ENCODE measurements around the gene CSNK2A1.
"Not testable (repeated sequence)": the region's sequence is repeated elsewhere in the genome, so short reads cannot be mapped to it uniquely, and the experiment has no call there.

The CSNK2A1 gene

GRCh38 chr20:480044-480443 lies 63.5 kb downstream of the CSNK2A1 start:
- no peak overlapping the region for H3K27ac ChIP-seq
- no peaks in the 10 kb centered on the region for H3K4me1 ChIP-seq (ENCODE audit: control insufficient read depth in 1 of 2, insufficient read depth in 1 of 2, low read depth in 1 of 2, low read length in 1 of 2)
- H3K4me3 ChIP-seq (ENCODE audit: low read depth in 1 of 2, low read length in 1 of 2) = no peak overlapping the region
- H3K36me3 ChIP-seq = peaks cover 40% of the 10 kb centered on the region
- H3K9me3 ChIP-seq = no peaks in the 10 kb centered on the region
- H3K27me3 ChIP-seq = no peaks in the 10 kb centered on the region
- TF ChIP-seq, protein P1, sequence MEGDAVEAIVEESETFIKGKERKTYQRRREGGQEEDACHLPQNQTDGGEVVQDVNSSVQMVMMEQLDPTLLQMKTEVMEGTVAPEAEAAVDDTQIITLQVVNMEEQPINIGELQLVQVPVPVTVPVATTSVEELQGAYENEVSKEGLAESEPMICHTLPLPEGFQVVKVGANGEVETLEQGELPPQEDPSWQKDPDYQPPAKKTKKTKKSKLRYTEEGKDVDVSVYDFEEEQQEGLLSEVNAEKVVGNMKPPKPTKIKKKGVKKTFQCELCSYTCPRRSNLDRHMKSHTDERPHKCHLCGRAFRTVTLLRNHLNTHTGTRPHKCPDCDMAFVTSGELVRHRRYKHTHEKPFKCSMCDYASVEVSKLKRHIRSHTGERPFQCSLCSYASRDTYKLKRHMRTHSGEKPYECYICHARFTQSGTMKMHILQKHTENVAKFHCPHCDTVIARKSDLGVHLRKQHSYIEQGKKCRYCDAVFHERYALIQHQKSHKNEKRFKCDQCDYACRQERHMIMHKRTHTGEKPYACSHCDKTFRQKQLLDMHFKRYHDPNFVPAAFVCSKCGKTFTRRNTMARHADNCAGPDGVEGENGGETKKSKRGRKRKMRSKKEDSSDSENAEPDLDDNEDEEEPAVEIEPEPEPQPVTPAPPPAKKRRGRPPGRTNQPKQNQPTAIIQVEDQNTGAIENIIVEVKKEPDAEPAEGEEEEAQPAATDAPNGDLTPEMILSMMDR (IDR thresholded peaks at IDR 0.05) = no peak

- TF ChIP-seq, protein P1 (IDR thresholded peaks at IDR 0.05) = no peak
- Histone ChIP-seq H3K4me3 (ENCODE audit: low read depth in 1 of 2, low read length in 1 of 2) (no peak overlapping the region), H3K36me3 (peaks cover 37% of the 10 kb centered on the region), H3K9me3 (no peaks in the 10 kb centered on the region), H3K4me1 (ENCODE audit: control insufficient read depth in 1 of 2, insufficient read depth in 1 of 2, low read depth in 1 of 2, low read length in 1 of 2) (no peaks in the 10 kb centered on the region), H3K27me3 (no peaks in the 10 kb centered on the region), H3K27ac (no peak overlapping the region)
Observed at GRCh38 chr20:479487-479886, 64.1 kb downstream of the CSNK2A1 start.

GRCh38 chr20:478949-479429 lies 64.6 kb downstream of the CSNK2A1 start:
- H3K27ac ChIP-seq = no peak overlapping the region
- TF ChIP-seq, protein P1 (IDR thresholded peaks at IDR 0.05) = peak; percentile 75
- no peaks in the 10 kb centered on the region for H3K27me3 ChIP-seq
- H3K9me3 ChIP-seq = no peaks in the 10 kb centered on the region
- peaks cover 32% of the 10 kb centered on the region for H3K36me3 ChIP-seq
- H3K4me1 ChIP-seq (ENCODE audit: control insufficient read depth in 1 of 2, insufficient read depth in 1 of 2, low read depth in 1 of 2, low read length in 1 of 2) = no peaks in the 10 kb centered on the region
- no peak overlapping the region for H3K4me3 ChIP-seq (ENCODE audit: low read depth in 1 of 2, low read length in 1 of 2)

- TF ChIP-seq, protein P1 (IDR thresholded peaks at IDR 0.05) = no peak
- Histone ChIP-seq H3K27ac (no peak overlapping the region), H3K4me3 (ENCODE audit: low read depth in 1 of 2, low read length in 1 of 2) (no peak overlapping the region), H3K27me3 (no peaks in the 10 kb centered on the region), H3K36me3 (peaks cover 25% of the 10 kb centered on the region), H3K9me3 (no peaks in the 10 kb centered on the region), H3K4me1 (ENCODE audit: control insufficient read depth in 1 of 2, insufficient read depth in 1 of 2, low read depth in 1 of 2, low read length in 1 of 2) (no peaks in the 10 kb centered on the region)
Observed at GRCh38 chr20:478010-478948, 65.3 kb downstream of the CSNK2A1 start.

DNA sequence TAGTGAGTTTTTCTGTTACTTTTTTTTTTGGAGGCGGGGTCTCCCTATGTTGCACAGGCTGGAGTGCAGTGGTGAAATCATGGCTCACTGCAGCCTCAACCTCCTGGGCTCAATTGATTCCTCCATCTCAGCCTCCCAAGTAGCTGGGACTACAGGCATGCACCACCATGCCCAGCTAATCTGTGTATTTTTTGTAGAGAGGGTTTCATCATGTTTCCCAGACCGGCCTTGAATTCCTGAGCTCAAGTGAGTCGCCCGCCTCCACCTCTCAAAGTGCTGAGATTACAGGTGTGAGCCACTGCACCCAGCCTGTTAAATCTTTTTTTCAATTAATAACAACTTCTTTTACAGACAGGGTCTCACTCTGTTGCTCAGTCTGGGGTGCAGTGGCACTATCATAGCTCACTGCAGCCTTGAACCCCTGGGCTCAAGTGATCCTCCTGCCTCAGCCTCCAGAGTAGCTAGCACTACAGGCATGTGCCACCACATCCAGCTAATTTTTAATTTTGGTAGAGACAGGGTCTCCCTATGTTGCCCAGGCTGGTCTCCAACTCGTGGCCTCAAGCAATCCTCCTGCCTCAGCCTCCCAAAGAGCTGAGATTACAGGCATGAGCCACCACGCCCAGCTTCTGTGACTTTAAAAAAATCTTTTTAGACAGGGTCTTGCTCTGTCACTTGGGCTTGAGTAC lies 66.9 kb downstream of the CSNK2A1 start:
- H3K27me3 ChIP-seq; H3K9me3 ChIP-seq; H3K27ac ChIP-seq; H3K4me1 ChIP-seq (ENCODE audit: control insufficient read depth in 1 of 2, insufficient read depth in 1 of 2, low read depth in 1 of 2, low read length in 1 of 2); H3K4me3 ChIP-seq (ENCODE audit: low read depth in 1 of 2, low read length in 1 of 2); H3K36me3 ChIP-seq: not testable (repeated sequence)

All from neutrophil (primary cell).